Peyer's patch (tissue), 4 donors: ENCODE measurements around the gene TEX52.

Experiments used
- POLR2A ChIP-seq, 2 donors: fragments of 450-650 bp; IDR thresholded peaks; one replicate each; pipeline ENCODE4 v1.5.1; 2017; ENCODE audit warnings: antibody characterized with exemption in 2 of 2, mild to moderate bottlenecking in 2 of 2, moderate library complexity in 2 of 2
- TF ChIP-seq, protein P1 (sequence below), 6 experiments: fragments of 450-650 bp in 4 of 6; fragments of 200-600 bp in 2 of 6; sonication (generic) in 1 of 6; IDR thresholded peaks; one replicate each; pipeline ENCODE4 v1.5.1; 2017 to 2019; ENCODE audit warnings: antibody characterized with exemption in 6 of 6, mild to moderate bottlenecking in 3 of 6, moderate library complexity in 1 of 6

- TF ChIP-seq, protein P1, sequence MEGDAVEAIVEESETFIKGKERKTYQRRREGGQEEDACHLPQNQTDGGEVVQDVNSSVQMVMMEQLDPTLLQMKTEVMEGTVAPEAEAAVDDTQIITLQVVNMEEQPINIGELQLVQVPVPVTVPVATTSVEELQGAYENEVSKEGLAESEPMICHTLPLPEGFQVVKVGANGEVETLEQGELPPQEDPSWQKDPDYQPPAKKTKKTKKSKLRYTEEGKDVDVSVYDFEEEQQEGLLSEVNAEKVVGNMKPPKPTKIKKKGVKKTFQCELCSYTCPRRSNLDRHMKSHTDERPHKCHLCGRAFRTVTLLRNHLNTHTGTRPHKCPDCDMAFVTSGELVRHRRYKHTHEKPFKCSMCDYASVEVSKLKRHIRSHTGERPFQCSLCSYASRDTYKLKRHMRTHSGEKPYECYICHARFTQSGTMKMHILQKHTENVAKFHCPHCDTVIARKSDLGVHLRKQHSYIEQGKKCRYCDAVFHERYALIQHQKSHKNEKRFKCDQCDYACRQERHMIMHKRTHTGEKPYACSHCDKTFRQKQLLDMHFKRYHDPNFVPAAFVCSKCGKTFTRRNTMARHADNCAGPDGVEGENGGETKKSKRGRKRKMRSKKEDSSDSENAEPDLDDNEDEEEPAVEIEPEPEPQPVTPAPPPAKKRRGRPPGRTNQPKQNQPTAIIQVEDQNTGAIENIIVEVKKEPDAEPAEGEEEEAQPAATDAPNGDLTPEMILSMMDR (IDR thresholded peaks at IDR 0.05) = no peak
- peak in 1 of 2 donors; percentile 12 for TF ChIP-seq POLR2A (IDR thresholded peaks at IDR 0.05)
Measured at GRCh38 chr12:2854669-2855453, 2.0 kb downstream of the TEX52 start.
